Activated T-cell treated with anti-CD3 and anti-CD28 coated beads for 24 hours (primary cell): ENCODE results near the gene RBM20.
A peak's percentile ranks its signal among the peaks of the same experiment; 100 is the strongest.

ENCODE experiments used
- DNase-seq: peaks from one replicate; pipeline ENCODE4 v3.0.0-alpha.2; 2020; ENCODE audit warnings: low read depth

RBM20 gene

DNA sequence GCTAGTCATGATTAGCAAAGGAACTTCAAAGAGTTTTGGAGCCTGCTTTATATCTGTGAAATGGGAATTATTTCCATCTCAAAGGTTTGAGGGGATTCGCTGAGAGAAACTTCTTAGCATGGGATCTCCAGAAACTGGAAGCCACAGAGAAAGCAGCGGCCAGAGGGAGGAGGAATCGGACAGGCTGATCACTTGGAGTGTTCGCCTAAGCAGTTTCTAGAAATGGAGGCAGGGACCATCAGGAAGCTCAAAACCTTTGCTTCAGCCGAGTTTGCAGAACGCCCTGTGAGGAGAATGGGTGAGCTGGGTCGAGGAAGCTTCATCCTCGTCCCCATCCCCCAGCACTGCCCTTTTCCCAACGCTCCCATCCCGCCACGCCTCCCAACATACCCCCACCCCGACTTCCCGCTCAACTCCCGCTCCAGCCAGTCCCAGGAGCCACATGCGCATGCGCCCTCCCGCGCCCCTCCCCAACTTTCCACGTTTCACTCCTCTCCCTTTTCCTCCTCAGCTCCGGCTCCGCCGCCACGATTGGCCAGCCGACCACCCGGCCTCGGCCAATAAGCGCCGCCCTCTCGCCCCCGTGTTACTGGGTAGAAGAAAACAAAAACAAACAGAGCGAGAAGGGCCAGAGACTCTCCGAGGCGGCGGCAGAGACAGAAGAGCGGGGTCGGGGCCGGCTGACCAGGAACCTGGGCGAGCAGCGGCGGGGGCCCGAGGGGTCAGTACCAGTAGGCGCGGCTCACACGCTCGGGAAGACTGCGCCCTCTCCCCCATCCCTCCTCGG lies 227.4 kb downstream of the RBM20 start, which contains the start of gene PDCD4:
Gene PDCD4, plus strand, starts transcription at position 631 of the 787 bp plus-strand sequence. CDS start 4,100 bp downstream, outside the sequence.
- DNase-seq, result peak; percentile 91

DNA sequence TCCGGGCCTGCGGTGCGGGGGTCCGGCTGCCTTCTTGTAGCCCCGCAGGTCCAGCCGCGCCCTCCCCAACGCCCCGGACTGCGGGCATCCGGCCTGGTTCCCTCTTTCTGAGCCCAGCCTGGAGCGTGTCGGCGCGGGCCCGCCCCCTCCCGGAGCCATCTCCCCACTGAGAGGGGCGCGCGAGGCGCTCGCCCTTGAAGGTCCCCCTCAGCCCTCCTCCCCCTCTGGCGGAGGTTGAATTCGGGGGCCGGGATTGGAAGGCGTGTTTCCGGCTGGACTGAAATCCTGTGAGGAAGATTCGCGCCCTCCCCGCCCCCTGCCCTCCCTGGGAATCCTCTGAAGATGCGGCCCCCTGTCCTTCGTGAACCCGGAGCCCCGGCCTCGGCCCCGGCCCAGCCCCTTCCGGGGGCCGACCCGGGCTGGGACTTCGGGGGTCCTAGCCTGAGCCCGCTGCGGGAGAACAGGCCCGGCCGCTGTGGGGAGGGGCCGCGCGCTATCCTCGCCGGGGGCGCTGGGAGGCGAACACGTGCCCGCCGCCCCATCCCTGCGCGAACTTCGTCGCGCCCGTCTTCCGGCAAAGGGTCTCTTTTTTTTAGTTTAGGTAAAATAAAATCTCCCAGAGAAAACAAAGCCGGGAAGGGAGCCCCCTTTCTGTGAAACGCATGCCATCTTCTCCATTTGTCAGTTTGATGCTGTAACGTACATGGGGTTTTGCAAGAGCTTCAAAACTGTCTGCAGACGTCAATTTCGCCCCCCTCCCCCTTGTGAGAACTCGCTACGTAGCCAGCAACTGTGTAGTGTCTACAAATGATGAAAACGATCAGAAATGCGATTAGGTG lies 228.2 kb downstream of the RBM20 start:
- DNase-seq, result peak; percentile 65

DNA sequence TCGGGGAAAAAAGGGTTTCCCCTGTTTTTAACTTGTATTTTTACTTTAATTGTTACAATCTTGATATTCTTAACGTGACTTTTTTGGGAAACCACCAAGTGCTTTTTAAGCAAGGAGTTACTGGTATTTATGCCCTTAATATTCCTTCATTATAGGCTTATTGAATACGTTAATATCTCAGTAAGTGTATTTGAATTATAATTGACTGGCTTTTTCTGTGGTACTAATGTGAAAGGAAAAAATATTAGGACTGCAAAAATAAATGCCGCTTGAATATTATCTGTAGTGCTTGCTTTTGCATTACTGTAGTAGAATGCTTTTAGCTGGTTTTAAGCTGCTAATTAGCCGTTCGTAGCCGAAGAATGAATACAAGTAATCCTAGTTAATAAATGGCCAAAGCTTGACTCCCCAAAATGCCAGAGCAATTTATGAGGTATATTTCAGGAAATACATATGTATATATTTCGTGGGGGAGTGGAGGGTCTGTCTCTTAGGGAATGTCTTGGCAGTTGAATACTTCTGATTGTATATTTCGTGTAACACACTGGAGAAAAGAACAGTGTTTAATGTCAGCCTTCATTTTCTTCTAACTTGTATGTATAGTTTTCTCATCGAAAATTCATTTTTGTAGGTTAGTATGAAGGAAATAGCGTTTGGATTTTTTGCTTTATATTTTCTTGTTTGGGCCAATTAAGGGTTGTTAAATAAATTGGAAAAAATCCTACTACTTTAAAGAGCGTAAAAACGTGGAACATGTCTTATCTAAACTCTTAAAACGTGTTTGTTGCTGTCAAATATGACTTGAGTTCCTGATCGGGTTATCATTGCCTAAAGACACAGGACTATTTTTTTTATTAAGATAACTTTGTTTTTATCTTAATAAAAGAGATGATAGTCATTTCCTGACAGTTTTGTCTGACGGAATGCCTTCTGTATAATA lies 229.1 kb downstream of the RBM20 start:
- no peak for DNase-seq

GRCh38 chr10:110873951-110874350 lies 229.8 kb downstream of the RBM20 start:
- DNase-seq, result no peak

- DNase-seq, result no peak
These were observed 231.9 kb downstream of the RBM20 start for GRCh38 chr10:110876000-110876399.

GRCh38 chr10:110876788-110877187 lies 232.7 kb downstream of the RBM20 start:
- DNase-seq, result no peak

DNA sequence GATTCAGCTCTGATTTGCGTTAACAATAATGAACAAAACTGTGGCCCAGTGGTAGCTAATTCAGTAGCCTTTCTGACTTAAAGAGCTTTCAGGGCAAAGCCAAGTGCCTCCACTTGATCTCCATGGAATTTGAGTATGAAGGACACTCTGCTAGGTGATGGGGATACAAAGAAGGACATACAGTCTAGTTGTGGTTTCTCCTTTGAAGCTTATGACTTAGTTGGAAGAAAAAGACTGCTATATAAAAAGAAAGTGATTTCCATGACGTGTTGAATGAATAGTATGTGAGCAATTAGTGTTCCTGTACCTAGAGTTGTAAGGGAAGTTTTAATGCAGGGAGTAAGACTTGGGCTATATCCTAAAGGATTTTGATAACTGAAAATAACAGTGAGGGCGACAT lies 235.9 kb downstream of the RBM20 start:
- no peak for DNase-seq

DNA sequence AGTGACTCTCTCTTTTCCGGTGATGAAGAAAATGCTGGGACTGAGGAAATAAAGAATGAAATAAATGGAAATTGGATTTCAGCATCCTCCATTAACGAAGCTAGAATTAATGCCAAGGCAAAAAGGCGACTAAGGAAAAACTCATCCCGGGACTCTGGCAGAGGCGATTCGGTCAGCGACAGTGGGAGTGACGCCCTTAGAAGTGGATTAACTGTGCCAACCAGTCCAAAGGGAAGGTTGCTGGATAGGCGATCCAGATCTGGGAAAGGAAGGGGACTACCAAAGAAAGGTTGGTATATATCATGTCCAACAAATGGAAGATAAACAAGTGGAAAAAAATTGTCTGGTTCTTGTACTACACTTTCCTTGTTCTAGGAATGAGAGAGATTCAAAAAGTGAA lies 237.1 kb downstream of the RBM20 start:
- no peak for DNase-seq

- DNase-seq, result no peak
These were observed 237.8 kb downstream of the RBM20 start for GRCh38 chr10:110881905-110882304.

GRCh38 chr10:110883924-110884323 lies 239.8 kb downstream of the RBM20 start:
- no peak for DNase-seq

DNA sequence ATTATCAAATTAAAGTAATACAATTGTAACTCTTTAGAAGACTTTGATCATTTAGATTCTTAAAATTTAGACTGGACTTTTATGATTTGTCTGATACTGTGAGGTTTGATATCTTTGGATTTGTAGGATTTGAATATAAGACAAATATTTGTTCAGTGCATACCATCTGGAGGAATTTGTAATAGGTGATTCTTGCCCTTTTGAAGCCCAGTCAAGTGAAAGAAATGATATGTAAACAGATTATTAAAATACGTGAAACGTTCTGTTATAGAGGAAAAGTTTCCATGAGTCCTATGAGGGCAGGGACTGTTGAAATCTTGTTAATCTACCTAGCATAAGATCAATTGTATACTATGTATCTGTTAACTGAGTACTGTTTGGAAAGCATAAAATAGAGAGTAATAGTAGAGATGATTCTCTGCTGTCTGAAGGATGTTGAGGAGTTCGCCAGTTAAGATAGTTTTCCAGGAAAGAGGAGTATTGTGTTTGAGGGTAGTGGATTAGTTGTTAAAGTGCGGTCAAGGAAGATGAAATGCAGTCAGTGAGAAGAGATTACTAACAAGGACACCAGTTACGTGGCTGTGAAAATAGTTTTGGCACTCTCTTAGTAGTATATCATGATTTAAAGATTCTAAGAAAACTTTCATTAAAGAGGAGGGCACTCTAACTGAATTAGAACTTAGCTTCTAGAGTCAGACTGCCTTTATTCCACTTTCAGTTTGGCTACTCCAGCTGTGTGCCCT lies 242.0 kb downstream of the RBM20 start:
- DNase-seq, result no peak

DNA sequence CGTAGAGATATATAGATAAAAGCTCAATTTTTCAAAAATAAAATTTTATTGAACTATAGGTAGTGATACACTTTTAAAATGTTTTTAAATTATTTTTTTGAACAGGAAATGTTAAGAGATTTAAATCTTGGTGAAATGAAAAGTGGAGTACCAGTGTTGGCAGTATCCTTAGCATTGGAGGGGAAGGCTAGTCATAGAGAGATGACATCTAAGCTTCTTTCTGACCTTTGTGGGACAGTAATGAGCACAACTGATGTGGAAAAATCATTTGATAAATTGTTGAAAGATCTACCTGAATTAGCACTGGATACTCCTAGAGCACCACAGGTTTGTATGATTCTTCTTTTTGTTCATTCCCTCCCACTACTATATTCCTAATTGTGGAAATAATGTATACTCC lies 243.4 kb downstream of the RBM20 start:
- DNase-seq, result no peak
